Choroid plexus epithelial cell (primary cell): Measurements from ENCODE around the gene RPN1.

ENCODE experiments used
- DNase-seq: peaks from one replicate; pipeline ENCODE4 v3.0.0-alpha.2; 2010; ENCODE audit warnings: low read depth
- H3K4me3 ChIP-seq: 2 replicates; pipeline ENCODE4 v1.5.1; 2011; ENCODE audit warnings: low read depth, mild to moderate bottlenecking, control low read depth, low read length, moderate library complexity
- CTCF ChIP-seq: conservative IDR thresholded peaks from 2 replicates; pipeline ENCODE4 v1.5.1; 2011; ENCODE audit warnings: low read depth, mild to moderate bottlenecking, control low read depth, inconsistent platforms, low read length, moderate library complexity

Gene RPN1

GRCh38 chr3:128650096-128651050, at the start of gene RPN1:
Gene RPN1, minus strand, starts transcription at chr3:128650818. Its CDS starts 18 bp downstream, at chr3:128650800.
- peak; percentile 97 for DNase-seq
- TF ChIP-seq CTCF = no peak
- peak within 1 kb of the TSS; percentile 100 for H3K4me3 ChIP-seq

- H3K4me3 ChIP-seq = peak overlapping the region; percentile 66
- TF ChIP-seq CTCF = no peak
- peak; percentile 17 for DNase-seq
Measured at GRCh38 chr3:128698211-128699047, 47.8 kb upstream of the RPN1 start.

GRCh38 chr3:128697341-128697740, 46.7 kb upstream of the RPN1 start:
- no peak for TF ChIP-seq CTCF
- no peak overlapping the region for H3K4me3 ChIP-seq

GRCh38 chr3:128693696-128694095, 43.1 kb upstream of the RPN1 start:
- DNase-seq = no peak
- no peak overlapping the region for H3K4me3 ChIP-seq
- no peak for TF ChIP-seq CTCF

More at GRCh38 chr3:128697341-128697740, 46.7 kb upstream of the RPN1 start:
- no peak for DNase-seq

GRCh38 chr3:128689060-128689459, 38.4 kb upstream of the RPN1 start:
- DNase-seq = no peak
- no peak for TF ChIP-seq CTCF
- no peak overlapping the region for H3K4me3 ChIP-seq

- H3K4me3 ChIP-seq = no peak overlapping the region
- no peak for DNase-seq
- TF ChIP-seq CTCF = no peak
Measured at GRCh38 chr3:128686465-128686864, 35.8 kb upstream of the RPN1 start.
